Activated CD4-positive, alpha-beta T cell treated with anti-CD3 and anti-CD28 coated beads, Interleukin-2, amount 10 ng/mL, durations not matched to agents 24 days and 14 days (primary cell): Measurements from ENCODE around the gene MACROD2. TPM values are rescaled to one million over a fixed set of nuclear protein-coding genes. Genes with fewer than 3 reads are reported as not detected.
"Not testable (repeated sequence)": the region's sequence is repeated elsewhere in the genome, so short reads cannot be mapped to it uniquely, and the experiment has no call there.

Experiments
- DNase-seq: peaks from one replicate; pipeline ENCODE4 v3.0.0; 2022
- H3K27ac Mint-ChIP-seq: one replicate; pipeline ENCODE4 v1.8.0; 2022; ENCODE audit warnings: mild to moderate bottlenecking, mixed read lengths
- H3K27me3 Mint-ChIP-seq: one replicate; pipeline ENCODE4 v1.8.0; 2022; ENCODE audit warnings: mixed read lengths
- H3K36me3 Mint-ChIP-seq: one replicate; pipeline ENCODE4 v1.8.0; 2022; ENCODE audit warnings: low read depth, mild to moderate bottlenecking, mixed read lengths
- H3K4me1 Mint-ChIP-seq: one replicate; pipeline ENCODE4 v1.8.0; 2021; ENCODE audit warnings: mixed read lengths
- H3K4me3 Mint-ChIP-seq: one replicate; pipeline ENCODE4 v1.8.0; 2022; ENCODE audit warnings: mild to moderate bottlenecking, moderate library complexity, mixed read lengths
- H3K9me3 Mint-ChIP-seq: one replicate; pipeline ENCODE4 v1.8.0; 2021; ENCODE audit warnings: mixed read lengths
- intact Hi-C: fragments of 100-400 bp; cut with micrococcal nuclease; formaldehyde crosslinking; loops from one replicate; pipeline ENCODE4 v1.15.1; 2023
- total RNA-seq: library from RNA; stranded (reverse); gene quantifications from 2 replicates; pipeline ENCODE4 v1.2.3, GENCODE V29; 2022

The MACROD2 gene
- total RNA-seq, 1 donor from 2014 or later, result not detected

- intact Hi-C loops, result no loop called here
- Mint-ChIP-seq H3K9me3 (no peaks in the 10 kb centered on the region), H3K27ac (no peak overlapping the region), H3K36me3 (no peaks in the 10 kb centered on the region), H3K4me1 (no peaks in the 10 kb centered on the region), H3K4me3 (no peak overlapping the region), H3K27me3 (no peaks in the 10 kb centered on the region)
- no peak for DNase-seq
Measured at GRCh38 chr20:15942130-15942529, 1946.8 kb downstream of the MACROD2 start.

DNA sequence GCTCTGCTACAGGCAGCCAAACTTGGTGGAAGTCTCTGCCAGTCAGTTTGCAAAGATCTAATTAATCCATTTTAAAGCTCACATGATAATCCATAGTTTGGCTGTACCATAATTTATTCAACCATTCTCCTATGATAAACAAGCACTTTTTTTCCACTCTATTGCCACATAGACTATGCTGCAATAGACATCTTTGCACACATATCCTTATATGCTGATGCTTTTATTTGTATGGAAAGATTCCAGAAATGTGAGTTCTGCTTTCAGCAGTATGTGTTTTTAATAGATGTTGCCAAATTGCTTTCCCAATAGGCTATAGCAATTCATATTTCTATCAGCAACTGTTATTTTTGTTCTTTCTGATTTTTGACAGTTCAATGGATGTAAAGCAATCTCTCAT, 1950.0 kb downstream of the MACROD2 start:
- intact Hi-C loops, result no loop called here

DNA sequence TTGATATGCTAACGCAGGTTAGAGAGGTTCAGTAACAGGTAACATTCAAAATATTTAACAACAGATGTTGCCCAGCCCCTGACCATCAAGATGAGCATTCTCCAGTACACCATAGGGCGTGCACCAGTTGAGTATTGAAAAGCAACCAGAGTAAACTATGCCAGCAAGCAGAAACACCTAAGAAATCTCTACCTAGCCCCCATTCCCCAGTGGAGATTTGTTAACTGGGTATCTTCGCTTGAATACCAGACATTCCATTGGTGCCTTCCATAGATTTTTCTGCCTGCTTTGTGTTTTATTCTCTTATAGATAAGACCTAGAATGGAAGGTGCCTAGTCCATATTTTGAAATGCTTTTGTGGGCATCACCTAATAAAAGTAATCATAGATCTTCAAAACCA, 1954.1 kb downstream of the MACROD2 start:
- no peaks in the 10 kb centered on the region for H3K27me3 Mint-ChIP-seq
- H3K9me3 Mint-ChIP-seq, result no peaks in the 10 kb centered on the region
- no peak overlapping the region for H3K4me3 Mint-ChIP-seq
- no peaks in the 10 kb centered on the region for H3K36me3 Mint-ChIP-seq
- intact Hi-C loops, result no loop called here
- no peak overlapping the region for H3K27ac Mint-ChIP-seq
- DNase-seq, result no peak
- H3K4me1 Mint-ChIP-seq, result no peaks in the 10 kb centered on the region

More for the DNA sequence above, 1950.0 kb downstream of the MACROD2 start:
- Mint-ChIP-seq H3K4me1 (no peaks in the 10 kb centered on the region), H3K36me3 (no peaks in the 10 kb centered on the region), H3K27ac (no peak overlapping the region), H3K9me3 (no peaks in the 10 kb centered on the region), H3K27me3 (no peaks in the 10 kb centered on the region), H3K4me3 (no peak overlapping the region)
- DNase-seq, result no peak

DNA sequence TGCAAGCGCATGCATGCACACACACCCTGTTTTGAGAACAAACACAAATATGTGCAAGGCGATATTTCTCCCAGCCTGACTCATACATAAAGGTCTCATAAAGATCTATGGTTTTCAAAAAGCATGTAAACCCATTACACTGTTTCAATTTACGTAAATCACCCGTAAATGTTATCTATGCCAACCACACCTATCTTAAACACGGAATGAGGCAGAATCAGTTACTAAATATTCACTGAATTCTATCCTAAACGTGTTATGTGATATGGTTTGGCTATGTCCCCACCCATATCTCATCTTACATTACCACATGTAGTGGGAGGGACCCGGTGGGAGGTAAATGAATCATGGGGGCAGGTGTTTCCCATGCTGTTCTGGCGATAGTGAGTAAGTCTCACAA, 1956.3 kb downstream of the MACROD2 start:
- H3K4me1 Mint-ChIP-seq, result no peaks in the 10 kb centered on the region
- DNase-seq, result no peak
- no peaks in the 10 kb centered on the region for H3K36me3 Mint-ChIP-seq
- no peaks in the 10 kb centered on the region for H3K27me3 Mint-ChIP-seq
- intact Hi-C loops, result no loop called here
- no peaks in the 10 kb centered on the region for H3K9me3 Mint-ChIP-seq
- no peak overlapping the region for H3K4me3 Mint-ChIP-seq
- no peak overlapping the region for H3K27ac Mint-ChIP-seq

DNA sequence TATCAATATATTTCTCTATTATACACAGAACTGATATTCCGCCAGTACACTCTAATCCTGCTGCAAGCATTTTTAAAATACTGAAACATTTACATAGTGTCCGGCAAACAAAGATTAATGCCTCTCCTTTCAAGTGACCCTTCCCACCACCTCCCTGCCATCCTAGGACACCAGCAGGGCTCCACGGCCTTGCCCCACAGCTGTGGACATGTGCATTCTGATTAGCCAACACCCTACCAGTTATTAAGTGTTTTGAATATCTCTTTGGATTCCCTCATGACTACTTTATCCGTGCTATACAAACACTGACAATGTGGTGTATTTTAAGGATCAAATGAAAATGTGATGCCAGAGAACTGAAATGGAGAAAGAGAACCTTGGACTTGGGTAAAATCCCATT, 1962.8 kb downstream of the MACROD2 start:
- Mint-ChIP-seq H3K4me3 (no peak overlapping the region), H3K27me3 (no peaks in the 10 kb centered on the region), H3K4me1 (no peaks in the 10 kb centered on the region)

GRCh38 chr20:15965165-15965564, 1969.8 kb downstream of the MACROD2 start:
- no peaks in the 10 kb centered on the region for H3K36me3 Mint-ChIP-seq
- intact Hi-C loops, result no loop called here
- DNase-seq, result no peak
- no peak overlapping the region for H3K4me3 Mint-ChIP-seq
- no peak overlapping the region for H3K27ac Mint-ChIP-seq
- H3K4me1 Mint-ChIP-seq, result no peaks in the 10 kb centered on the region
- H3K9me3 Mint-ChIP-seq, result no peaks in the 10 kb centered on the region
- H3K27me3 Mint-ChIP-seq, result no peaks in the 10 kb centered on the region

More for the DNA sequence above, 1962.8 kb downstream of the MACROD2 start:
- DNase-seq, result no peak
- intact Hi-C loops, result no loop called here
- Mint-ChIP-seq H3K36me3 (no peaks in the 10 kb centered on the region), H3K27ac (no peak overlapping the region), H3K9me3 (no peaks in the 10 kb centered on the region)

- H3K9me3 Mint-ChIP-seq, result peaks cover 9% of the 10 kb centered on the region
Measured at GRCh38 chr20:15967334-15967733, 1972.0 kb downstream of the MACROD2 start.

DNA sequence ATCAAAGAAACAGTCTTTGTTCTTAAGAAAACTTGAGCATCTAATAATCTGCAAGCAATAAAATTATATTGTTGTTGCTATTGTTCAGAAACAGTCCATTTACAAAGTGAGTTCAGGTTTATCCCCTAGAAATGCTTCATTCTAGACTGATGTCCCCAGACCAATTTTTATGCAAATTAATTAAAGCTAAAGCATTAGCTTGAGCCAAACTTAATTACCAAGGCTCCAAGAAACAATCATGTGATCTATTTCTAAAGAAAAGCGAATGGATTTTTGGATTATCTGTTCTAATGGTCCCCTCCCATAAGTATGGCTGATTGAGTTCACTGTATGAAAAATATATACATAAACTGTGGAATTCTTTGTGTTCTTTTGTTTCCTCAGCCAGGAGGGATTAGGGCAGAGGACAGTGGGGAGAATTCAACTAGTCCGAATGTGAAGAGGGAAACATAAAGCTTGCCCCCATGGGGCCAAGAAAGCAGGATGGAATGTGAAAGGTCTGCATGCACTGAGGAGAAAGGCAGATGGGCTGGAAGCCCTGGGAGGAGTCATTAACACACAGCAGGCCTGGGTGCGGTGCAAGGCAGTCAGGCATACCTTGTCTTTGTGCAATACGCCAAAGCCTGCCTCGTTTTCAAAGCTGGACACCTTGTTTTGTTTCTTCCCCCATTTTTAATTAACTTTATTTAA, 1980.9 kb downstream of the MACROD2 start:
- no peaks in the 10 kb centered on the region for H3K27me3 Mint-ChIP-seq
- no peak overlapping the region for H3K4me3 Mint-ChIP-seq
- H3K36me3 Mint-ChIP-seq, result no peaks in the 10 kb centered on the region
- H3K4me1 Mint-ChIP-seq, result no peaks in the 10 kb centered on the region
- intact Hi-C loops, result no loop called here
- H3K9me3 Mint-ChIP-seq, result peaks cover 9% of the 10 kb centered on the region
- H3K27ac Mint-ChIP-seq, result no peak overlapping the region
- no peak for DNase-seq

More at GRCh38 chr20:15967334-15967733, 1972.0 kb downstream of the MACROD2 start:
- Mint-ChIP-seq H3K4me3 (no peak overlapping the region), H3K27ac (no peak overlapping the region), H3K27me3 (no peaks in the 10 kb centered on the region), H3K36me3 (no peaks in the 10 kb centered on the region), H3K4me1 (no peaks in the 10 kb centered on the region)
- intact Hi-C loops, result no loop called here
- no peak for DNase-seq

- no peaks in the 10 kb centered on the region for H3K36me3 Mint-ChIP-seq
- H3K4me1 Mint-ChIP-seq, result no peaks in the 10 kb centered on the region
- peaks cover 3% of the 10 kb centered on the region for H3K9me3 Mint-ChIP-seq
- no peak overlapping the region for H3K4me3 Mint-ChIP-seq
- DNase-seq, result no peak
- no peaks in the 10 kb centered on the region for H3K27me3 Mint-ChIP-seq
- no peak overlapping the region for H3K27ac Mint-ChIP-seq
- intact Hi-C loops, result no loop called here
Measured at GRCh38 chr20:15977026-15977425, 1981.7 kb downstream of the MACROD2 start.

DNA sequence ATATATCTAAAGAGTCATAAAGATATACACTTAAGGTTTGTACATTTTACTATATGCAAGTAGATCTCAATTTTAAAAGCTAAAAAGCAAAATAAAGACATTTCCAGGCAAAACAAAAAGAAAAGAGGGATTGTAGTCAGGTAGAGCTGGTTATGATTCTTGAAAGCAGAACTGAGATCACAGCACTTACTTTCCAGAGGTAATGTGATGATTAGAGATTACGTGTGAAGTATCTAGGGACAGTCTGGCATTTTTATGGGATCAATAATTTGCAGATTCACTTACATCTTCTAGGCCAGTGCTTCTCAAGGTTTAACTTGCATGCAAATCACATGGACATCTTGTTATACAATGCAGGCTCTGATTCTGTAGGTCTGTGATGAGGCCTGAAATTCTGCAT, 1982.4 kb downstream of the MACROD2 start:
- DNase-seq, result no peak
- no peak overlapping the region for H3K4me3 Mint-ChIP-seq
- no peaks in the 10 kb centered on the region for H3K9me3 Mint-ChIP-seq
- no peaks in the 10 kb centered on the region for H3K27me3 Mint-ChIP-seq
- H3K27ac Mint-ChIP-seq, result no peak overlapping the region
- H3K36me3 Mint-ChIP-seq, result no peaks in the 10 kb centered on the region
- no peaks in the 10 kb centered on the region for H3K4me1 Mint-ChIP-seq
- intact Hi-C loops, result no loop called here

DNA sequence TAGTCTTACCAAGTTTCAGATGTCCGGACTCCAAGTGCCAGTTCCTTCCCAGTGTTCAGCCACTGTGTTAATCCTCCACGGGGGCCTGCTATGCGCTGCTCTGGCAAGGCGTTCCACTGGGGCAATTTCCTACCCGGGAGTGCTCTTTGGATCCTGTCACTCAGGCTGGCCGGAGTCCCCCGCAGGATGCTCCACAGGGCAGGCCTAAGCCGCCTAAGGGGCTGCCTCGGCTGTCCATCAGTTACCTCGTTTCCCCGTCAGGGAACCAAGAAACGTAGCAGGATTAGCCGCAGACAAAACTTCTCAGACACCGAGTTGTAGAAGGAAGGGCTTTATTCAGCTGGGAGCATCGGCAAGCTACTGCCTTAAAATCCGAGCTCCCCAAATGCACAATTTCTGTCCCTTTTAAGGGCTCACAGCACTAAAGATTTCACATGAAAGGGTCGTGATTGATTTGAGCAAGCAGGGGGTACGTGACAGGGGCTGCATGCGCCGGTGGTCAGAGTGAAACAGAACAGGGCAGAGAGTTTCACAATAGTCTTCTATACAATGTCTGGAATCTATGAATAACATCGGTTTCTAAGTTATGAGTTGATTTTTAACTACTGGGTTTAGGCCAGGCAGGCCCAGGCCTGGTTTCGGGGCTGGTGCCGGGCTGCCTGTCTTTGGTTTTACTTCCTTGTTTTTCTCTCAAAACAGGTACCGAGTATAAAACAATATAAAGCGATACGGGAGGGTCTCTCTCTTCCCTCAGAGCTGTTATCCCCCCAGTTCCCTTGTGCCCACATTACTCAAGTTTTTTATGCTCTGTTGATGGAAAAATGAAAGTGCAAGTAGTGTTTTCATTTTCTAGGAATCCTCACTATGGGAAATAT, 1990.4 kb downstream of the MACROD2 start:
- H3K36me3 Mint-ChIP-seq, H3K27me3 Mint-ChIP-seq, H3K27ac Mint-ChIP-seq, H3K4me1 Mint-ChIP-seq, H3K4me3 Mint-ChIP-seq, DNase-seq, H3K9me3 Mint-ChIP-seq, intact Hi-C loops: not testable (repeated sequence)

- no peaks in the 10 kb centered on the region for H3K27me3 Mint-ChIP-seq
- no peak overlapping the region for H3K27ac Mint-ChIP-seq
- intact Hi-C loops, result no loop called here
- H3K4me1 Mint-ChIP-seq, result no peaks in the 10 kb centered on the region
- no peak overlapping the region for H3K4me3 Mint-ChIP-seq
- no peak for DNase-seq
- H3K9me3 Mint-ChIP-seq, result no peaks in the 10 kb centered on the region
- no peaks in the 10 kb centered on the region for H3K36me3 Mint-ChIP-seq
Measured at GRCh38 chr20:15986690-15987089, 1991.4 kb downstream of the MACROD2 start.

DNA sequence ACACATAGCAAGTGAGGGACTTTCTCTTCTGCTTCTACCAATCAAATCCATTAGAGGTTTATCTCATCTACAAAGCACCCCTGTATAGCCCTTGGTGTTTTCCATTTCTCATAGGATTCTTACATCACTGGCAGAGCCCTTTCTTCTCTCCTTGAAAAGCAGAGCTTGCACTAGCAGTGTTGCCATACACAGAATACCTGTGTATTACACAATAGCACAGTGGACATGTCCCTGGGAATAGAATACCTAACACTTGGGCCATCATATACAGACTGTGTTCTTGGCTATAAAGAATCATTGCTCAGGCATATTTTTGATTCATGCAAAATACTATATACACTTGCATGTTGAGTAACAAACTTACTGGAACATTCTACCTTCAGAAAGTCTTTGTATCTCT, 1996.0 kb downstream of the MACROD2 start:
- intact Hi-C loops, result no loop called here

DNA sequence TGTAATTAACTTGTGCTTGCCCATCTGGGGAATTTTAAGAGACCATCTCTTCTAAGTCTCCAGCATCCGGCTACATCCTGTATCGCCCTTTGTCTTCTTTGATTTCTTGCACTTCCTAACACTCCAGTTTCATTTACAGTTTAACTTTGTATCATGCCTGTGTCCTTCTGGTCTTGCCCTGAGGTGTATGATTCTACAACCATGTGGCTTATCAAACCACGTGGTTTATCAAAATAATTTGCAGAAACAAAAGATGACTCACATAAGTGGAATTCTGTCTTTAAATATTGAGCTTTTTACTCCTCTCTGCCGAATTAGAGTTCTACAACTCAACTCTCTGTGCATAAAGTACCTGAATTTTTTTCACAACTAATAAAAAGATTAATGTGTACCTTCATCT, 1997.2 kb downstream of the MACROD2 start:
- H3K27ac Mint-ChIP-seq, result no peak overlapping the region
- H3K9me3 Mint-ChIP-seq, result peaks cover 12% of the 10 kb centered on the region
- no peaks in the 10 kb centered on the region for H3K36me3 Mint-ChIP-seq
- H3K4me3 Mint-ChIP-seq, result no peak overlapping the region
- H3K4me1 Mint-ChIP-seq, result no peaks in the 10 kb centered on the region
- no peaks in the 10 kb centered on the region for H3K27me3 Mint-ChIP-seq
- DNase-seq, result no peak
- intact Hi-C loops, result no loop called here

More for the DNA sequence above, 1996.0 kb downstream of the MACROD2 start:
- H3K4me1 Mint-ChIP-seq, result no peaks in the 10 kb centered on the region
- peaks cover 9% of the 10 kb centered on the region for H3K9me3 Mint-ChIP-seq
- no peaks in the 10 kb centered on the region for H3K27me3 Mint-ChIP-seq
- H3K36me3 Mint-ChIP-seq, result no peaks in the 10 kb centered on the region
- no peak overlapping the region for H3K4me3 Mint-ChIP-seq
- DNase-seq, result no peak
- no peak overlapping the region for H3K27ac Mint-ChIP-seq
